Measurements from ENCODE around the gene MARCHF2. TPM values are rescaled to one million over a fixed set of nuclear protein-coding genes. Genes with fewer than 3 reads are reported as not detected.

Gene MARCHF2
- total RNA-seq, 4 donors from 2014 or later = 53.5 to 110 (median 60.8) TPM

- no peak for DNase-seq (ENCODE audit: low spot score in 2 of 2)
- H3K4me3 ChIP-seq (ENCODE audit: low read depth, poor library complexity, severe bottlenecking) = no peak overlapping the region
- TF ChIP-seq CTCF (IDR thresholded peaks at IDR 0.05) = no peak
- no peak for TF ChIP-seq POLR2A (IDR thresholded peaks at IDR 0.05)
- 54 to 73% methylated on average over 8 to 9 of the region's 9 CpGs for WGBS, 2 donors
- intact Hi-C loops (cut with DNase I; ENCODE audit: low total_unique reads) = loop anchor here (5.0 kb wide), 1 partner anchor 46 kb away; no protein-coding TSS in a partner anchor
Observed at GRCh38 chr19:8398311-8398771, 14.8 kb upstream of the MARCHF2 start.

DNA sequence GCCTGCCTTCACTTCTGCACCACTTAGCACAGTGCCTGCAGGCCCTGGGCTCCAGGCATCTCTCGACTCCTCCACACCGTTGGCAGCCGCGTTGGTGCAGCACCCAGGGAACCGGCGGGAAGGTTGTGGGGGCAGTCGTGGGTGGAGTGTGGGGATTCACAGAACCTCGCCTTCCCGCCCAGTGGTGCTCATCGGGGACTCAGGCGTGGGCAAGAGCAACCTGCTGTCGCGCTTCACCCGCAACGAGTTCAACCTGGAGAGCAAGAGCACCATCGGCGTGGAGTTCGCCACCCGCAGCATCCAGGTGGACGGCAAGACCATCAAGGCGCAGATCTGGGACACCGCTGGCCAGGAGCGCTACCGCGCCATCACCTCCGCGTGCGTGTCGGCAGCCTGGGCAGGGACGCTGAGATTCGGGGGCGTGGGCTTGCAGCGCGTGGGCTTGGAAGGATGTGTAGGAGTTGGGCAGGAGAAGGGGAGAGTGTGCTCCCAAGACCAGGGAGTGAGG, 13.4 kb upstream of the MARCHF2 start:
- intact Hi-C loops (cut with DNase I; ENCODE audit: low total_unique reads) = loop anchor here (5.0 kb wide), 1 partner anchor 47 kb away; no protein-coding TSS in a partner anchor
- no peak for DNase-seq (ENCODE audit: low spot score in 2 of 2)
- no peak for TF ChIP-seq CTCF (IDR thresholded peaks at IDR 0.05)
- no peak for TF ChIP-seq POLR2A (IDR thresholded peaks at IDR 0.05)
- WGBS, 2 donors = 92 to 95% methylated on average over 33 to 34 of the region's 34 CpGs
- no peak overlapping the region for H3K4me3 ChIP-seq (ENCODE audit: low read depth, poor library complexity, severe bottlenecking)

- TF ChIP-seq CTCF (IDR thresholded peaks at IDR 0.05) (no peak), POLR2A (IDR thresholded peaks at IDR 0.05) (no peak)
Observed at GRCh38 chr19:8401981-8402411, 11.1 kb upstream of the MARCHF2 start.

GRCh38 chr19:8403098-8403819, 9.8 kb upstream of the MARCHF2 start:
- no peak for TF ChIP-seq CTCF (IDR thresholded peaks at IDR 0.05)
- TF ChIP-seq POLR2A (IDR thresholded peaks at IDR 0.05) = no peak
- WGBS, 2 donors = 90 to 93% methylated on average over 28 to 44 of the region's 44 CpGs
- intact Hi-C loops (cut with DNase I; ENCODE audit: low total_unique reads) = no loop called here
- DNase-seq (ENCODE audit: low spot score in 2 of 2) = no peak
- no peak overlapping the region for H3K4me3 ChIP-seq (ENCODE audit: low read depth, poor library complexity, severe bottlenecking)

More at GRCh38 chr19:8401981-8402411, 11.1 kb upstream of the MARCHF2 start:
- intact Hi-C loops (cut with DNase I; ENCODE audit: low total_unique reads) = no loop called here
- no peak overlapping the region for H3K4me3 ChIP-seq (ENCODE audit: low read depth, poor library complexity, severe bottlenecking)
- 93 to 94% methylated on average over 21 of the region's 21 CpGs for WGBS, 2 donors
- no peak for DNase-seq (ENCODE audit: low spot score in 2 of 2)

GRCh38 chr19:8403820-8404109, 9.3 kb upstream of the MARCHF2 start:
- TF ChIP-seq CTCF (IDR thresholded peaks at IDR 0.05) = no peak
- TF ChIP-seq POLR2A (IDR thresholded peaks at IDR 0.05) = no peak
- intact Hi-C loops (cut with DNase I; ENCODE audit: low total_unique reads) = no loop called here
- WGBS, 2 donors = 86 to 89% methylated on average over 19 to 24 of the region's 24 CpGs
- no peak overlapping the region for H3K4me3 ChIP-seq (ENCODE audit: low read depth, poor library complexity, severe bottlenecking)
- DNase-seq (ENCODE audit: low spot score in 2 of 2) = no peak

All from lower leg skin (tissue), 4 donors.